ENCODE data around the gene AMY1A.
"Not testable (repeated sequence)": the region's sequence is repeated elsewhere in the genome, so short reads cannot be mapped to it uniquely, and the experiment has no call there.

The AMY1A gene

GRCh38 chr1:103655460-103655859 is at the start of gene AMY1A:
Gene AMY1A (plus strand): TSS chr1:103655760. CDS start chr1:103656331, 571 bp downstream.
- DNase-seq: not testable (repeated sequence)

- DNase-seq: no peak
Measured at GRCh38 chr1:103616362-103616761, 39.2 kb upstream of the AMY1A start.

DNA sequence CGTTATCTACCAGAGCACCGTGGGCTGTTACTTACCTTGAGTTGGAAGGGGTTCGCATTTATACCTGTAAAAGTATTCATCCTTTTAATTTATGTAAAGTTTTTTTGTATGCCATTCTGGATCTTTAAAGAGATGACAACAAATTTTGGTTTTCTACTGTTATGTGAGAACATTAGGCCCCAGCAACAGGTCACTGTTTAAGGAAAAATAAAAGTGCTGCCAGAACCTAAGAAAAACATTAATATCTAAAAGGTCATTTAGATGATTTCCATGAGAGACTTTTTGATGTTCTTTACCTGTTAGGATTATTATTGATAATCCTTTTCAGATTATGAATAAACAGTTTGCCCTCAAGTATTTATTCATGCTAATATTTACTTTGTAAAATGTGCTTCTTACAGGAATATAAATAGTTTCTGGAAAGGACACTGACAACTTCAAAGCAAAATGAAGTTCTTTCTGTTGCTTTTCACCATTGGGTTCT is 38.5 kb upstream of the AMY1A start, which contains the start of gene AMY2A:
TSS of gene AMY2A (plus strand) at position 434 of the 484 bp plus-strand sequence. CDS start at position 448, 14 bp downstream.
- not testable (repeated sequence) for DNase-seq

- not testable (repeated sequence) for DNase-seq
Measured at GRCh38 chr1:103627436-103627835, 28.1 kb upstream of the AMY1A start.

GRCh38 chr1:103641194-103641593 is 14.4 kb upstream of the AMY1A start:
- not testable (repeated sequence) for DNase-seq

DNA sequence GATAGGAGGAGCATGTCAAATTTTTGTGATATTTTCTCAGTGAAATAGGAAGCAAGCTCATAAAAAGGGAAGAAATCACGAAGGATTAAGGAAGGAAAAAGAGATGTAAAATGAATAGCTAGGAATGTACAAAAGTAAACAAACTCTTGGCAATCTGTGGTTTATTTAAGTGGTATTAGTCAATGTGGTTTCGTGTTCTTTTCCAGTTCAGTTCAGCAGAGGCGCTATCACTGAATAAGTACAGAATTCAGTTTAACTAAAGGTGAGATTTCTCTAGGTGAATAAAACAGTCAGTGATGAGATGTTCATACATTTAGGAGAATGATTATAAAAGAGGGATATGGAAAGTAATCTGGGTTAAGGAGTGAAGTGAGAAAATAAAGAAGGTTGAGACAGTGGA is 11.7 kb upstream of the AMY1A start:
- not testable (repeated sequence) for DNase-seq

DNA sequence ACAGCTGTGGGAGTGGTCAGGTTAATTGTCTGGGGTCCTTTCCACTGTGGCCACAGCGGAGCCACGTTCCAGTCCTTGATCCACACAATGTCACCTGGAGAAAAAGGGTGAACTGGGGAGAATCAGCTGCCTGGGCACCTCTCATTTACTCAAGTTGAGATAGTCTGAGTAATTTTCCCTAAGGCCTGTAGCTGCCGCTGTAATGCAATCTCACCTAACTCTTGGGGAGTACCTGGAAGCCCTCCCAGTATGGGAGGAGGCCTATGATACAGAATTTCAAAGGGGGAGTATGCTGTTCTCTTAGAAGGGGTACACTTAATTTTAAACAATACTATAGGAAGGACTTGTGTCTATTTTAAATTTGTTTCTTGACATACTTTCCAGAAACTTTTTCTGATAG is 5.3 kb upstream of the AMY1A start:
- not testable (repeated sequence) for DNase-seq

GRCh38 chr1:103650889-103651288 is 4.7 kb upstream of the AMY1A start:
- DNase-seq: not testable (repeated sequence)

GRCh38 chr1:103654133-103654532 is 1.4 kb upstream of the AMY1A start:
- DNase-seq: not testable (repeated sequence)

DNA sequence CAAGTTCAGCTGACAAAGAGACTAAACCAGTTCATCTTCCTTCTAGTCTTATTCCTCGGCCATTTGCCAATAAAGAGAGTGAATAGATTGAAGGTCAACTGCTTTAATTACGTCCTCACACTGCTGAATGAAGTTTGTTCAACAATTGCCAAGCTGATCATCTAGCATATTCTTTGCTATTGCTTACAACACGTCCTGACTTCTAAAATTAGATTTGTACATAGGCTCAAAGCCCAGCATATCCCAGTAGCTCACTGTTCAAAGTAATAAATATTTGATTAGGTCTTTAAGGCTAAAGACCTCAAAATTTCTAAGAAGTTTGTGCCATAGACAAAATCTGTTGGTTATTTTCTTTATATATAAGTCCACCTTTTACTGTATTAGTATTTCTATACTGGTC is 20.8 kb downstream of the AMY1A start:
- not testable (repeated sequence) for DNase-seq

DNA sequence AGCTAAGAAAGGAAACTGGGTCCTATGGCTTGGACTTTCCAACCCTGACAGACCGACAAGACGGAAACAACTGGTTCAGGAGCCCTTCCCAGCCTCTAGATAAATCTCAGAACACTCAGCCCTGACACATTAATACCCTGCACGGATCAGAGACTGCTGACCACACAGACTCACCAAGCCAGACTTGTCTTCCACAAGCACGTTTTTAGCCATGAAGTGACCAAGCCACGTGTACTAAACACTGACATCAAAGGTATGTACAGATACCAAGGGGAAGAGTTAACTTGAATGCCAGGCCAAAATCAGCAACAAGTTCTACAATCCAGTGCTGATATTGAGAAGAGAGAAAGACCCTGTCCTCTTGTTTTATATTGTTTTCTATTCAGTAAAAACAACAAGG is 40.5 kb downstream of the AMY1A start, which contains the start of gene AMY1B:
TSS of gene AMY1B (minus strand) at position 101 of the 400 bp plus-strand sequence. CDS start 571 bp downstream, outside the sequence.
- not testable (repeated sequence) for DNase-seq

GRCh38 chr1:103697430-103697829 is 41.9 kb downstream of the AMY1A start:
- DNase-seq: not testable (repeated sequence)

GRCh38 chr1:103700669-103701068 is 45.1 kb downstream of the AMY1A start:
- DNase-seq: not testable (repeated sequence)

- DNase-seq: not testable (repeated sequence)
Measured at GRCh38 chr1:103701256-103701655, 45.7 kb downstream of the AMY1A start.

DNA sequence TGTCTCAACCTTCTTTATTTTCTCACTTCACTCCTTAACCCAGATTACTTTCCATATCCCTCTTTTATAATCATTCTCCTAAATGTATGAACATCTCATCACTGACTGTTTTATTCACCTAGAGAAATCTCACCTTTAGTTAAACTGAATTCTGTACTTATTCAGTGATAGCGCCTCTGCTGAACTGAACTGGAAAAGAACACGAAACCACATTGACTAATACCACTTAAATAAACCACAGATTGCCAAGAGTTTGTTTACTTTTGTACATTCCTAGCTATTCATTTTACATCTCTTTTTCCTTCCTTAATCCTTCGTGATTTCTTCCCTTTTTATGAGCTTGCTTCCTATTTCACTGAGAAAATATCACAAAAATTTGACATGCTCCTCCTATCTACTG is 52.1 kb downstream of the AMY1A start:
- not testable (repeated sequence) for DNase-seq

- DNase-seq: not testable (repeated sequence)
Measured at GRCh38 chr1:103710381-103710780, 54.8 kb downstream of the AMY1A start.
